ENCODE data around the gene POMGNT1.

- no peak for TF ChIP-seq POLR2AphosphoS5 (IDR thresholded peaks at IDR 0.05; ENCODE audit: low read depth, low read length)
- TF ChIP-seq POLR2A (IDR thresholded peaks at IDR 0.05; ENCODE audit: low read depth, low read length), result no peak
- TF ChIP-seq TAF1 (IDR thresholded peaks at IDR 0.05; ENCODE audit: low read depth, low read length), result no peak
- peak; percentile 46; the same call in 1 of the 2 replicates for TF ChIP-seq SPI1 (IDR thresholded peaks at IDR 0.05; ENCODE audit: low read depth, low read length)
- no peak for TF ChIP-seq POU2F2 (IDR thresholded peaks at IDR 0.05; ENCODE audit: low read depth, low read length)
Measured at GRCh38 chr1:46183926-46184557, 14.2 kb downstream of the POMGNT1 start.
